Astrocyte of the cerebellum (primary cell): ENCODE measurements around the gene TRAM1L1.

Source experiments
- DNase-seq: peaks from one replicate; pipeline ENCODE4 v3.0.0-alpha.2; 2011; ENCODE audit warnings: low read depth
- H3K4me3 ChIP-seq: 2 replicates; pipeline ENCODE4 v1.5.1; 2011; ENCODE audit warnings: mild to moderate bottlenecking, low read depth, low read length, moderate library complexity
- in situ Hi-C: cut with HindIII; loops from 2 replicates; pipeline ENCODE4 v1.10.0; 2017; ENCODE audit warnings: low sequenced_read_pairs
- TF ChIP-seq, protein P1 (sequence below): IDR thresholded peaks from 2 replicates; pipeline ENCODE4 v1.5.1; 2012; ENCODE audit warnings: low read length, low read depth, moderate library complexity, mild to moderate bottlenecking; ENCODE audit errors: missing control alignments

Gene TRAM1L1

GRCh38 chr4:117084866-117085701 lies at the start of gene TRAM1L1:
TRAM1L1 (minus strand) TSS chr4:117085576; CDS start chr4:117085393, 183 bp downstream.
- TF ChIP-seq, protein P1, sequence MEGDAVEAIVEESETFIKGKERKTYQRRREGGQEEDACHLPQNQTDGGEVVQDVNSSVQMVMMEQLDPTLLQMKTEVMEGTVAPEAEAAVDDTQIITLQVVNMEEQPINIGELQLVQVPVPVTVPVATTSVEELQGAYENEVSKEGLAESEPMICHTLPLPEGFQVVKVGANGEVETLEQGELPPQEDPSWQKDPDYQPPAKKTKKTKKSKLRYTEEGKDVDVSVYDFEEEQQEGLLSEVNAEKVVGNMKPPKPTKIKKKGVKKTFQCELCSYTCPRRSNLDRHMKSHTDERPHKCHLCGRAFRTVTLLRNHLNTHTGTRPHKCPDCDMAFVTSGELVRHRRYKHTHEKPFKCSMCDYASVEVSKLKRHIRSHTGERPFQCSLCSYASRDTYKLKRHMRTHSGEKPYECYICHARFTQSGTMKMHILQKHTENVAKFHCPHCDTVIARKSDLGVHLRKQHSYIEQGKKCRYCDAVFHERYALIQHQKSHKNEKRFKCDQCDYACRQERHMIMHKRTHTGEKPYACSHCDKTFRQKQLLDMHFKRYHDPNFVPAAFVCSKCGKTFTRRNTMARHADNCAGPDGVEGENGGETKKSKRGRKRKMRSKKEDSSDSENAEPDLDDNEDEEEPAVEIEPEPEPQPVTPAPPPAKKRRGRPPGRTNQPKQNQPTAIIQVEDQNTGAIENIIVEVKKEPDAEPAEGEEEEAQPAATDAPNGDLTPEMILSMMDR, result peak; percentile 31
- in situ Hi-C loops, result no loop called here
- H3K4me3 ChIP-seq, result peak within 1 kb of the TSS; percentile 61
- DNase-seq, result peak; percentile 43

DNA sequence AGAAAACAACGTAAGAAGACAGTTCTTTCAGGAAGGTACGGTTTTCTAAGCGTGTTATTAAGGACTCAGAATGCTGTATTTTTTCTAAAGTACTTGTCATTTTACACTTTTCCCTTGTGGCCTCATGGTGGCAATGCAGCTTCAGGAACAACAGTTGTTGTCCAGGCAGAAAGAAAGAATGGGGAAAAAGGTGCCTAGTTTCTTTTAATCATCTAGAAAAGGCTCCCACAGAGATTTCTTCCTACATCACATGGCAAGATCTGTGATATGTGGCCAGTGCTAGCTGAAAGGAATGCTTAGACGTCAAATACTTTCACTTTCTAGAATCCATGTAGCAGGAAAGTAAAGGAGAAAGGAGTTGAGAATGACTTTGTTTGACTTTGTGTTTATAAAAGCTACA lies 49.0 kb upstream of the TRAM1L1 start:
- peak; percentile 92 for DNase-seq
- in situ Hi-C loops, result no loop called here
- H3K4me3 ChIP-seq, result no peak overlapping the region
- TF ChIP-seq, protein P1, result peak; percentile 68

DNA sequence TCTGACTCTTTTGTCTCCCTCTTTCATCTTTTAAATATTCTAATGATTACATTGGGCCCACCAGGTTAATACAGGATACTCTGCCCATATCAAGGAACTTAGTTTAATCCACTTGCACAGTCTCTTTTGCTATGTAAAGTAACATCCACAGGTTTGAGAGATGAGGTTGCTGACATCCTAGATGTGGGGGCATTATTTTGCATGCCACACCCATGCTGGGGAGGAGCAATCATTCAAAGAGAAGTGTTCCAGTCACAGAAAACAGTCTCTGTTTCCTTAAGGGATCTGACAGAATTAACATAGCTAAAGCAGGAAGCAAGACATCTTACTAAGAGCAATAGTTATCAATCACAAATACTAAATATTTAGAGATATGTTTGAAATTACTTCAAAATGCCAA lies 11.5 kb upstream of the TRAM1L1 start:
- in situ Hi-C loops, result no loop called here
- no peak overlapping the region for H3K4me3 ChIP-seq
- TF ChIP-seq, protein P1, result no peak
- no peak for DNase-seq

GRCh38 chr4:117096462-117096861 lies 11.1 kb upstream of the TRAM1L1 start:
- in situ Hi-C loops, result no loop called here
- TF ChIP-seq, protein P1, result no peak

DNA sequence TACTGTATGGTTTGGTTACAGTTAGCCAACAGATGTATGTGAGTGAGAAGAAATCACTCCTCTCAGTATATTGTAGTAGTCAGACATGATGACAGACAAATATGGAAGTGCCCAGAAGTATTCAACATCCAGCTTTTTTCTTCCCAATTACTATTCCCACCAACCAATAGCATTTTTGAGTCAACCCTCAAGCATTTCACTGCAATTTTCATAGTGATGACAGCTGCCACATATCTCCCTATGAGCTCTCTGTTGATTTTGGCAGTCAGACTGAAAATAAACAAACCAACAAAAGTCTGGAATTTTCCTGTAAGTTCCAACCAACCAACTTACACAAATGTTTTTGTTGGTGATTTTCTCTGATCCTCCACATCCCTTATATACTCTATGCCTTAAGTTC lies 8.2 kb upstream of the TRAM1L1 start:
- no peak overlapping the region for H3K4me3 ChIP-seq
- TF ChIP-seq, protein P1, result no peak
- no peak for DNase-seq
- in situ Hi-C loops, result no loop called here

More at GRCh38 chr4:117096462-117096861, 11.1 kb upstream of the TRAM1L1 start:
- no peak overlapping the region for H3K4me3 ChIP-seq
- no peak for DNase-seq

DNA sequence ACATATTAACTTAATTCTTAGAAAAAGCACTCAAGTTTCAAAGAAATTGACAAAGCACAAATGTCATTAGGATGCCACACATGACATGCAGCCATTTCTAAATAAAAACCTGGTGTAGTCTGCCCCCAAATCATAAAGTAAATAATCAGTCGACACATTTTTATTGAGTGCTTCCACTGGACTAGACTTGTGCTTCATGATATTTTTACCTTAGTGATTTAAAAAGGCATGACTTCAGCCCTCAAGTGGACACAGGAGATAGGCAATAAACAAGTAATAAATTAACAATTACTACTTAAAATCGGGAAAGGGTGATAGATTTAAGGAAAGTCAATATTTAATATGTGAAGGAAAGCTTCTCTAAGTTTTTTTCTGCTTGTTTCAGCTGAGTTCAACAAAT lies 7.6 kb downstream of the TRAM1L1 start:
- in situ Hi-C loops, result no loop called here
- H3K4me3 ChIP-seq, result no peak overlapping the region
- no peak for DNase-seq
- TF ChIP-seq, protein P1, result no peak
